GM19397 (cell line): Measurements from ENCODE around the gene MRPL58.
"Not testable (repeated sequence)": the region's sequence is repeated elsewhere in the genome, so short reads cannot be mapped to it uniquely, and the experiment has no call there.

Source experiments
- ATAC-seq: cut with Tn5 transposase; IDR thresholded peaks from one replicate; pipeline ENCODE4 v1.9.1; 2021; ENCODE audit warnings: mild to moderate bottlenecking, moderate library complexity; ENCODE audit not compliant: unreplicated experiment

MRPL58 gene

DNA sequence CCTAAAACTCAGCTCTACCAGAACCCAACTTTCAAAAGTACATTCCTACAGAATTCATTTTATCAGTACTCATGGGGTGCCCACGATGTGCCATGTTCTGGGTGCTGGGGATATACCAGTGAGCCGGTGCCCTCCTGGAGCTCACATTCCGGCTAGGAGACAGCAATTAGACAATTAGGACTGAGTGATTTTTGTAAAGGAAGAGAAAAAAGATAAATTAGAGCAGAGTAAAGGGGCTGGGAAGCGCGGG, 449 bp upstream of the MRPL58 start:
- no peak for ATAC-seq

GRCh38 chr17:75013092-75013559, 656 bp downstream of the MRPL58 start:
- ATAC-seq, result no peak

DNA sequence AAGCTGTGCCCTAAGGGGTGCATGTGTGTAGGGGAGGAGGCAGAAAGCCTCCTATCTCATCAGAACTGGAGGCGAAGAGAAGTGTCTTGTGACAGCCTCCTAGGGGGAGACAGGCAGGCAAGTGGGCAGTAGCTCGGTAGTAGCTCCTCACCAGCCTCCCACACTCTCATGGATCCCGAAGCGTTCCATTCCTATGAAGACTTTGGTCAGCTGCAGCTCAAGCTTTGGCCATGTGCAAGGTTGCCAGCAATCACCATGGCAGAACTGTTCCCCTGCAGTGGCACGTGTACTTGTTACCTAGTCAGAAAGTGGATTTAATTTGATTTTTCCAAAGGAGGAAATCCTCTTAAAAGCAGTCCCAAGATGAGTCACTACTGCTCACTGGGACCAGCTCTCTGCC, 6.7 kb downstream of the MRPL58 start:
- no peak for ATAC-seq

DNA sequence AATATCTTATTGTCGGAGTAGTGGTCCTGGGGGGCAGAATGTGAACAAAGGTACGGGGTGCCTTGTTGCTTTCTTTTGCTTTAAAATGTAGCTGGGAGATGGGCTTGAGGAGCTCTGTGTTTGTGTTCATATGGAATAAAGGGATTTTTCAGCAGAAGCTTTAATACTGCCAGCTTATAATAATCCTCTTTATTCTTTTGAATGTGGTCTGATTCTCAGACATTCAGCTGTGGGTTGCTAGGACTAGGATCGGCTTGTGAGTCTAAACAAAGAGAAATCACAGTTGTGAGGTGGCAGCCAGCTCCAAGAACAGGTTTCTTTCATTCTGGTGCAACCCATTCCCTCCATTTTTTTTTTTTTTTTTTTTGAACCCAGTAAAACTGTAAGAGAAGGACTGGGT, 7.2 kb downstream of the MRPL58 start:
- ATAC-seq, result no peak

DNA sequence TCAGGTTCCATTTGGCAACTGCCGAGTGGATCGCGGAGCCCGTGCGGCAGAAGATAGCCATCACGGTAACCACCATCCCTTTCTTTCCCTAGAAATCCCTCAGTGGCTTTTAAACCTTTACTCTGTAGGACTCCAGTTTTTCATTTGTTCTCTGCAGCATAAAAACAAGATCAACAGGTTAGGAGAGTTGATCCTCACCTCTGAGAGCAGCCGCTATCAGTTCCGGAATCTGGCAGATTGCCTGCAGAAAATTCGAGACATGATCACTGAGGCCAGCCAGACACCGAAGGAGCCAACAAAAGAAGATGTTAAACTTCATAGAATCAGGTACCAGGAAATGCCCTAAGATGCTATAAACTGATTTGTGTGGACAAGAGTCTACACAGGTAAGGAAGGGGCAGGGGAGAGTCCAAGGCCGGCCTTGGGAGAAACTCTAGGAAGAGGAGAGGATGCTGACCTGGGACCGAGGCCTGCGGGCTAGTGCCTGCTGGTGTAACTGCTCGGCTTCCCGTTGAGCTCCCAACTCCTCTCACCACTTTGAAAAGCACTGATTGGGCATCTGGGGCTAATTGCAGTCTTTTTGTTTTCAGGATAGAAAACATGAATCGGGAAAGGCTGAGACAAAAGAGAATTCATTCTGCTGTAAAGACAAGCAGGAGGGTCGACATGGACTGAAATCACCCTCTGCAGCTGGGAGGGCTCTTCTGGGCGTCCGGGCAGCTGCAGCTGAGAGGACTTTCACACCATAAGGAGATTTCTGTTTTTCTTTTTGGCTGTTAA, 8.1 kb downstream of the MRPL58 start:
- no peak for ATAC-seq

- no peak for ATAC-seq
Measured at GRCh38 chr17:75024686-75025397, 12.4 kb downstream of the MRPL58 start.

- ATAC-seq, result not testable (repeated sequence)
Measured at GRCh38 chr17:75025398-75025734, 12.9 kb downstream of the MRPL58 start.

DNA sequence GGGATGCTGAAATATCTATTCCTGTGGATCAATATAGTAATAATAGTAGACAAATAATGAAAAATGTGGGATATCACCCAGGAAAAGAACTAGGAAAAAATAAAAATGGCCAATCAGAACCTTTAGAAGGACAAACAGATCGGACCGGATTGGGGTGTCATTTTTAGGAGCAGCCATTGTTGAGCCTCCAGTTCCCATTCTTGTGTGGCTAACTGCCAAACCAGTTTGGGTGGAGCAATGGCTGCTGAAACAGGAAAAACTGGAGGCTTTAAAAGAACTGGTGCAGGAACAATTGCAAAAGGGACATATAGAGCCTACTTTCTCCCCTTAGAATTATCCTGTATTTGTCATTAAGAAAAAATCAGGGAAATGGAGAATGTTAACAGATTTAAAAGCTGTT, 14.2 kb downstream of the MRPL58 start:
- not testable (repeated sequence) for ATAC-seq

DNA sequence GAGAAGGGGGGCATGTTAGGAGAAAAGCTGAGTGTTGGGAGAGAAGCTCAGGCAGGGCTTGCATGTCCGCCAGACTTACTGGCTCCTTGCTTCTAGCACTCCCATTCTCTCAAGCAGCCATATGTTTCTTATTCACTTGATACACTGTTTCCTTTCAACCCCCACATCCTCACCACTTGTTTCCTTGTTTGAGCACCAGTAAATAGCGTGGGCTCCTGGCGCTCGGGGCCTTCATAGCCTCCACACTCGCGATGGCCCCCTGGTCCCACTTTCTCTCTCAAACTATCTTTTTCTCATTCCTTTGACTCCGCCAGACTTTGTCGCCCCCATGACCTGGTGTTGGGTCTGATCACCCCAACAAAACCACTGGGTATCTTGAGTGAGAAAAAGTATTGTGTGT, 17.7 kb downstream of the MRPL58 start:
- ATAC-seq, result no peak

- no peak for ATAC-seq
Measured at GRCh38 chr17:75031972-75032719, 19.7 kb downstream of the MRPL58 start.

DNA sequence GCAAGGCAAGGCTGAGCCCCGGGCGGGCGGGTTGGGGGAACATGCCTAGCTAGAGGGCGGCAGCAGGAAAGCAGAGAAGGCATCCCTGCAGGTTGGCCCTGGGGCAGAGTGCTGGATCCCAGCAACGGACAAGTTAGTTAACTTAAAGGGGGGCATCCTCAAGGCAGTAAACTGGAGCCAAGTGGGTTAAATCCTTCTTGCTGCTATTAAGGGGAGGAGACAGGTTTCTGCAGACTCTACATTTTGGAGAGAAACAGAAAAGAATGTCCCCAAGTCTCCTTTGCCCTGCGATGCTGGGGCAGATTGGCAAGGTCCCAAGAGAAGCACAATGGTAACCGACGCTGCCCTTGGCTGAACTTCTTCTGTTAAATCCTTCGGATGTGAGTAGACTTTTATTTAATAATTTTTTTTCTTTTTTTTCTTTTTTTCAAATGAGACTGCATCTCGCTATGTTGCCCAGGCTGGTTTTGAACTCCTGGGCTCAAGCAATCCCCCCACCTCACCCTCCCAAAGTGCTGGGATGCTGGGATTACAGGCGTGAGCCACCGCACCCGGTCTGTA, 20.3 kb downstream of the MRPL58 start:
- ATAC-seq, result no peak

DNA sequence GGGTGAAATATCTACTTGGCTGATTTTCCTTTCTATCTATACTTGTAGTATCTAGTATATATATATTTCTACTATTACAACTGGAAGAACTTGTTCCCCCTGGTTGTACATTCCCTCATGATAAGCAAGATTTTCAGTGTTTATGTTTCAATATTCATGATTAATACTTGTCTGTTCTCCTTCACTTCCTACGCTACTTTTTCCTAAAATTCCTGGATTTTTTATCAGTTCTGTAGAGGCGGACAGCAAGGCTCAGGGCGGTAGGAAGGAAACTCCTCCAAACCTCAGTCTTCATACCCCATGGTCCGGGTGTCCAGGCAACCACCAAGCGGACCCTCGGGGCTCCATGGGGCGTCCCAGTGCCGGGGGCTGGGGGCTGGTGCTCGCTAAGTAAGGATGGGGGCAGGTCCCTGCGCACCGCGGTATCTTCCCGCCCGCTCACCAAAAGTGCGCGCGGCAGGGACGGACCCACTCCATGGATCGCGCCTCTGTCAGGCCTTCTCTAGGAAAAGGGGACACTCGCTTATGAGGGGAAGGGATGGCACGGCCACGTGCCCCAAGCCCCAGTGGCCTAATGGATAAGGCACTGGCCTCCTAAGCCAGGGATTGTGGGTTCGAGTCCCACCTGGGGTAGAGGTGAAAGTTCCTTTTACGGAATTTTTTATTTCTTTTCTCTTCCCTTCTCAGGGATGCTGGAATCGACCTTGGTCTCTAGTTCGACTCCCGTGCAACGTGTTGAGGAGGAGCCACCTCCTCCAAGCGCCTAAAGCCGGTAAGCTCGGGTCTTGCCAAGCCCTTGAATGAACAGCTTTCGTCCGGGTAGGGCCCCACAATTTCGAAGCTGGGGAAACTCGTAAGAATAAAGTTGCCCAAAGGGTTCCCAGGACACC, 21.1 kb downstream of the MRPL58 start:
- ATAC-seq, result peak; percentile 43

DNA sequence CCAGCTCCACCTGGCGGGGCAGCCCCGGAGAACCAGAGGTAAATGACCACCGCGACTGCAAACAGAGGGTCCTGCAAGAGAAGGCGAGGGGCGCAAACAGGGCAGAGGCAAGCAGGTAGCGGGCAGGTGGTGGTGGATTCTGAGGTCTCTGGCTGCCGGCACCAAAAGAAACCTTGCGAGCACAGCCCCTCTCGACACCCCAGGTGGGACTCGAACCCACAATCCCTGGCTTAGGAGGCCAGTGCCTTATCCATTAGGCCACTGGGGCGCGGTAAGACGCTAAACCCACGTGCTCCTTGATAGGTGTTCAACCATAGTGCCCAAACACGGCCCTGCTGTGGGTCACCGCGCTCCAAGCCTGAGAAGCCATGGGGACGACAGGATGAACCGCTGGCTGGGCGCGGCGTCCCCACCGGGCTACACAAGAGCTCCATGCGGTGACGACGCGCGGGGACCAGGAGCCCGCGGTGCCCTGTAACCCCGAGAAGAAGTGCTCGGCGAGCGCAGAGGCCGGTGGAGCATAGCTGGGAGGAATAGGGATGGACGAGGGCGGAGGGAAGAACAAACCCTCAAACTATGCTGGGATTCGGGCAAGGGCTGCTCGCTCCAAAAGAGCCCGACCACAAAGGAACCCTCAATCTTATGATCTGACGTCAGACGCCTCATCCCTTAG, 21.9 kb downstream of the MRPL58 start:
- peak; percentile 47 for ATAC-seq

DNA sequence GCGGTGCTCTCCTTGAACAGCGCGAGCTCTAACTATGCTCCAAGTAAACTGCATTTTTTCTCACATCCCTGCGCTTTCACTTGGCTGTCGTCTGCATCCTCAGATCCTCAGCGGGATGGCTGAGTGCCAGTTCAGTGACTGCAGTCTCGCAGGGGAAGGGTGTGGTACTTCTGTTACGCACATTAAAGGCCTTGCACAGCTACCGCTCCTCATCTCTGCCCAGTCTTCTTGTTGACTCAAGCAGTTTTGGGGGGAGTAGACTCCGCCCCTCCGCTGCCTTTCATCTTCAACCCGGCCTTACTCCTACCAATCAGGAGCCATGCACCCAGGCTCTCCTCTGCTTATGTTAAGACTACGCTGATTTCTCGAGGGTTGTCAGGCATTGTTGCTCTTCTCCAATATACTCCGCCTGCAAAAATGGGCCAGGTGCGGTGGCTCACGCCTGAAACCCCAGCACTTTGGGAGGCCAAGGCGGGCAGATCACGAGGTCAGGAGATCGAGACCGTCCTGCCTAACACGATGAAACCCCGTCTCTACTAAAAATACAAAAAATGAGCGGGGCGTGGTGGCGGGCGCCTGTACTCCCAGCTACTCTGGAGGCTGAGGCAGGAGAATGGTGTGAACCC, 24.3 kb downstream of the MRPL58 start:
- no peak for ATAC-seq

- no peak for ATAC-seq
Measured at GRCh38 chr17:75039238-75039637, 26.8 kb downstream of the MRPL58 start.

DNA sequence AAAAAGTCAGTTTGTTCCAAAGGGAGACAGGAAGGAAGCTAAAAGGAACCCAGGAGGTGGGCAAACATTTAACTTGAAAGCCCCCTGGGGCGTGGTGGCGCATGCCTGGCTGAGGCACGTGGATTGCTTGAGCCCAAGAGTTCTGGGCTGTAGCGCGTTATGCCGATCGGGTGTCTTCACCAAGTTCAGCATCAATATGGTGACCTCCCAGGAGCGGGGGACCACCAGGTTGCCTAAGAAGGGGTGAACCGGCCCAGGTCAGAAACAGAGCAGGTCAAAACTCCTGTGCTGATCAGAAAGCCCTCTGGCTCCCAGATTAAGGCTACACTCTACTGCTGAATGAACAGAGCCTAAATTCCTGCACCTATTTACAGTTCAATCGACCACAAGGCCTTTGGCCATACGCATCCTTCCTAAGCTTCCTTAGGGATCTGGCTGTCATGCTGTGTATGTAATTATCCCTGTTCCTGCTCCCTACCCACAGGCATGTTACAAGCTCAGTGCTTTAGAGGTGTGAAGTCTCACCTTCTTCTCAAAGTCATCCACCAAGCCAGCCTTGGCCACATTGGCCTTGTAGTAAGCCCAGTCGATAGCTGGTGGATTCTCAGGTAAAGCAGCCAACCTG, 29.3 kb downstream of the MRPL58 start:
- no peak for ATAC-seq

GRCh38 chr17:75043789-75044188, 31.3 kb downstream of the MRPL58 start:
- not testable (repeated sequence) for ATAC-seq

DNA sequence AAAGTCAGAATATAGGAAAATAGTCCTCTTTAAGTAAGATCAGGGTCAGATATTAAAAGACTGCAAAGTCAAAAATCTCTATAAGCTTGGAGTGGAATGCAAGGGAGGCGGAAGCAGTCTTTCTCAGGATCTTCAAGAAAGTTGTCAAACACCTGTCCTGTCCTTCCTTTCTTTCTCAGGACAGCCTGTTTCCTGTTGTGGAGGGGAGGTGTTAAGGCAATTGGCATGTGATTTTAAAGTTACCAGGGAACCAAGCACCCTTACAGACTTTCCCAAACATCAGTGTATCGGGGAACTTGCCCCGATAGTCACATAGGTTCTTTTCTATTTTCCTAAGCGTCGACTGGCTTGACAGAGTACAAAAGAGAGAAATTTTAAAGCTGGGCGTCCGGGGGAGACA, 32.2 kb downstream of the MRPL58 start:
- ATAC-seq, result no peak

DNA sequence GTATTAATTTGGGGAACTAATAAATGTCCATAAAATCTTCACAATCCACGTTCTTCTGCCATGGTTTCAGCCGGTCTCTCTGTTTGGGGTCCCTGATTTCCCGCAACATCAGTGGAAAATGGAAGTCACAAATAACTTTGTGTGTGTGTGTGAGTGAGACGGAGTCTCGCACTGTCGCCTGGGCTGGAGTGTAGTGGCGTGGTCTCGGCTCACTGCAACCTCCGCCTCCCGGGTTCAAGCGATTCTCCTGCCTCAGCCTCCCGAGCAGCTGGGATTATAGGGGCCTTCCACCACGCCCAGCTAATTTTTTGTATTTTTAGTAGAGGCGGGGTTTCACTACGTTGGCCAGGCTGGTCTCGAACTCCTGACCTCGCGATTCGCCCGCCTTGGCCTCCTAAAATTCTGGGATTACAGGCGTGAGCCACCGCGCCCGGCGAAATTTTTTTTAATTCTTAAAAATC, 33.5 kb downstream of the MRPL58 start:
- ATAC-seq, result not testable (repeated sequence)
